Spinal cord (tissue), 10 donors: ENCODE results near the gene ERLIN1. TPM values are rescaled to one million over a fixed set of nuclear protein-coding genes. Genes with fewer than 3 reads are reported as not detected.

Experiments used
- DNase-seq, 6 donors: peaks; one replicate each; pipeline versions ENCODE4 v3.0.0 to v3.0.0-alpha.2; 2013 to 2015; ENCODE audit warnings: low spot score in 6 of 6, low read depth in 4 of 6
- H3K27ac ChIP-seq: one replicate; pipeline ENCODE4 v1.5.1; 2013; ENCODE audit warnings: low read depth, low read length, control low read depth
- H3K27me3 ChIP-seq: one replicate; pipeline ENCODE4 v1.6.1; 2013; ENCODE audit warnings: low read length; ENCODE audit not compliant: control insufficient read depth, insufficient read depth
- H3K36me3 ChIP-seq: one replicate; pipeline ENCODE4 v1.6.1; 2013; ENCODE audit warnings: low read length; ENCODE audit not compliant: control insufficient read depth, insufficient read depth
- H3K4me1 ChIP-seq: one replicate; pipeline ENCODE4 v1.6.1; 2013; ENCODE audit warnings: low read length; ENCODE audit not compliant: control insufficient read depth, insufficient read depth
- H3K4me3 ChIP-seq: one replicate; pipeline ENCODE4 v1.5.1; 2013; ENCODE audit warnings: low read depth, low read length, control low read depth
- H3K9me3 ChIP-seq: one replicate; pipeline ENCODE4 v1.6.1; 2013; ENCODE audit warnings: low read length; ENCODE audit not compliant: control insufficient read depth, insufficient read depth
- WGBS: methylation state at CpG from one replicate; pipeline ENCODE4 v1.1.5; 2013; ENCODE audit warnings: missing lambda C conversion rate; ENCODE audit not compliant: insufficient coverage; 5-methylcytosine and 5-hydroxymethylcytosine counted together
- polyA plus RNA-seq, 2 donors: library from polyadenylated mRNA; unstranded; fragments of 120-200 nt; gene quantifications; one replicate each; pipeline ENCODE4 v1.2.1, GENCODE V29; 2013; ENCODE audit not compliant: insufficient read length in 2 of 2
- total RNA-seq, 2 donors: library from RNA; depleted of rRNA in 1 of 2; stranded (reverse); fragments of 120-200 nt in 1 of 2; fragments of >200 nt in 1 of 2; gene quantifications; one replicate each; pipeline versions ENCODE4 v1.2.3 to v1.2.4, GENCODE V29; 2013 to 2014
- donor health status: healthy.

The ERLIN1 gene
- total and polyA plus RNA-seq, 4 donors, result 20.7 to 24.8 (median 21.2) TPM

GRCh38 chr10:100174699-100175677 is 10.8 kb downstream of the ERLIN1 start:
- H3K4me1 ChIP-seq, result no peaks in the 10 kb centered on the region
- WGBS, result 90% methylated on average over 2 of the region's 3 CpGs
- H3K27ac ChIP-seq, result no peak overlapping the region
- peaks cover 2% of the 10 kb centered on the region for H3K9me3 ChIP-seq
- H3K27me3 ChIP-seq, result no peaks in the 10 kb centered on the region
- H3K4me3 ChIP-seq, result no peak overlapping the region
- H3K36me3 ChIP-seq, result peaks cover 13% of the 10 kb centered on the region
- no peak for DNase-seq

- peaks cover 2% of the 10 kb centered on the region for H3K9me3 ChIP-seq
- peaks cover 10% of the 10 kb centered on the region for H3K36me3 ChIP-seq
- WGBS, result 100% methylated on average over 4 of the region's 6 CpGs
These were observed 12.8 kb downstream of the ERLIN1 start for GRCh38 chr10:100173035-100173434.

GRCh38 chr10:100172349-100172748 is 13.5 kb downstream of the ERLIN1 start:
- no peaks in the 10 kb centered on the region for H3K4me1 ChIP-seq
- H3K36me3 ChIP-seq, result peaks cover 10% of the 10 kb centered on the region
- no CpG with 5 or more reads among the region's 1 CpG for WGBS
- H3K4me3 ChIP-seq, result no peak overlapping the region
- H3K27ac ChIP-seq, result no peak overlapping the region
- H3K27me3 ChIP-seq, result no peaks in the 10 kb centered on the region
- peaks cover 2% of the 10 kb centered on the region for H3K9me3 ChIP-seq
- DNase-seq, result no peak

More at GRCh38 chr10:100173035-100173434, 12.8 kb downstream of the ERLIN1 start:
- Histone ChIP-seq H3K4me1 (no peaks in the 10 kb centered on the region), H3K27me3 (no peaks in the 10 kb centered on the region), H3K4me3 (no peak overlapping the region), H3K27ac (no peak overlapping the region)
- DNase-seq, result no peak

- Histone ChIP-seq H3K4me1 (no peaks in the 10 kb centered on the region), H3K4me3 (no peak overlapping the region), H3K9me3 (peaks cover 2% of the 10 kb centered on the region), H3K27ac (no peak overlapping the region), H3K36me3 (peaks cover 2% of the 10 kb centered on the region), H3K27me3 (no peaks in the 10 kb centered on the region)
- no peak for DNase-seq
- no CpG with 5 or more reads among the region's 1 CpG for WGBS
These were observed 17.6 kb downstream of the ERLIN1 start for GRCh38 chr10:100168313-100168643.

- no peak overlapping the region for H3K4me3 ChIP-seq
- H3K27ac ChIP-seq, result no peak overlapping the region
- no CpG with 5 or more reads among the region's 5 CpGs for WGBS
These were observed 18.1 kb downstream of the ERLIN1 start for GRCh38 chr10:100167553-100168312.

GRCh38 chr10:100163704-100164621 is 21.9 kb downstream of the ERLIN1 start:
- H3K4me3 ChIP-seq, result no peak overlapping the region

More at GRCh38 chr10:100167553-100168312, 18.1 kb downstream of the ERLIN1 start:
- Histone ChIP-seq H3K27me3 (no peaks in the 10 kb centered on the region), H3K9me3 (peaks cover 2% of the 10 kb centered on the region), H3K36me3 (peaks cover 2% of the 10 kb centered on the region), H3K4me1 (no peaks in the 10 kb centered on the region)
- DNase-seq, result no peak

GRCh38 chr10:100162696-100163095 is 23.1 kb downstream of the ERLIN1 start:
- WGBS, result no CpG with 5 or more reads among the region's 3 CpGs
- DNase-seq, result no peak
- Histone ChIP-seq H3K9me3 (no peaks in the 10 kb centered on the region), H3K27me3 (no peaks in the 10 kb centered on the region), H3K27ac (no peak overlapping the region), H3K4me1 (no peaks in the 10 kb centered on the region), H3K36me3 (peaks cover 2% of the 10 kb centered on the region), H3K4me3 (no peak overlapping the region)

More at GRCh38 chr10:100163704-100164621, 21.9 kb downstream of the ERLIN1 start:
- DNase-seq, result no peak
- Histone ChIP-seq H3K9me3 (no peaks in the 10 kb centered on the region), H3K27me3 (no peaks in the 10 kb centered on the region), H3K4me1 (no peaks in the 10 kb centered on the region), H3K27ac (no peak overlapping the region), H3K36me3 (peaks cover 2% of the 10 kb centered on the region)
- WGBS, result 67% methylated on average over 2 of the region's 3 CpGs

- H3K27me3 ChIP-seq, result no peaks in the 10 kb centered on the region
- H3K27ac ChIP-seq, result no peak overlapping the region
- H3K9me3 ChIP-seq, result no peaks in the 10 kb centered on the region
- WGBS, result no CpG with 5 or more reads among the region's 2 CpGs
- DNase-seq, result no peak
- H3K36me3 ChIP-seq, result peaks cover 16% of the 10 kb centered on the region
- no peak overlapping the region for H3K4me3 ChIP-seq
- no peaks in the 10 kb centered on the region for H3K4me1 ChIP-seq
These were observed 27.6 kb downstream of the ERLIN1 start for GRCh38 chr10:100158044-100158805.
